Left forelimb (tissue), 1 donor: Measurements from ENCODE around the gene ANKRD23.
"Not testable (repeated sequence)": the region's sequence is repeated elsewhere in the genome, so short reads cannot be mapped to it uniquely, and the experiment has no call there.

ENCODE experiments used
- DNase-seq: peaks from one replicate; pipeline ENCODE4 v3.0.0-alpha.2; 2018; ENCODE audit warnings: low spot score

Gene ANKRD23

DNA sequence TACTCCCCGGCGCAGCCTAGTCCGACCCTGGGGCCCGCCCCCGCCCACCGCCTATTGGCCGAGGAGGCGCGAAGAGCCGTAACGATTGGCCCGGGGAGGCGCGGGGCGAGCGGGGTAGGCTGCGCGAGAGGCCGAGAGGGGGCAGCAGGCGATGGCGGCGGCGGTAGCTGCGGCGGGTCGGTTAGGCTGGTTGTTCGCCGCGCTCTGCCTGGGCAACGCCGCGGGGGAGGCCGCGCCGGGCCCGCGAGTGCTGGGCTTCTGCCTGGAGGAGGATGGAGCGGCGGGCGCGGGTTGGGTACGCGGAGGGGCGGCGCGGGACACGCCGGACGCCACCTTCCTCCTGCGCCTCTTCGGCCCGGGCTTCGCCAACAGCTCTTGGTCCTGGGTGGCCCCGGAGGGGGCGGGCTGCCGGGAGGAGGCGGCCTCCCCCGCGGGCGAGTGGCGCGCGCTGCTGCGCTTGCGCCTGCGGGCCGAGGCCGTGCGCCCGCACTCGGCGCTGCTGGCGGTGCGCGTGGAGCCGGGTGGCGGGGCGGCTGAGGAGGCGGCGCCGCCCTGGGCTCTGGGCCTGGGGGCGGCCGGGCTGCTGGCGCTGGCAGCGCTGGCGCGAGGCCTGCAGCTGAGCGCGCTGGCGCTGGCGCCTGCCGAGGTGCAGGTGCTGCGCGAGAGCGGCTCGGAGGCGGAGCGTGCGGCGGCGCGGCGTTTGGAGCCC lies 27.5 kb downstream of the ANKRD23 start, which contains the start of gene CNNM3:
CNNM3 (plus strand) TSS at position 142 of the 709 bp plus-strand sequence; CDS start at position 152, 10 bp downstream.
- DNase-seq, result peak; percentile 98

DNA sequence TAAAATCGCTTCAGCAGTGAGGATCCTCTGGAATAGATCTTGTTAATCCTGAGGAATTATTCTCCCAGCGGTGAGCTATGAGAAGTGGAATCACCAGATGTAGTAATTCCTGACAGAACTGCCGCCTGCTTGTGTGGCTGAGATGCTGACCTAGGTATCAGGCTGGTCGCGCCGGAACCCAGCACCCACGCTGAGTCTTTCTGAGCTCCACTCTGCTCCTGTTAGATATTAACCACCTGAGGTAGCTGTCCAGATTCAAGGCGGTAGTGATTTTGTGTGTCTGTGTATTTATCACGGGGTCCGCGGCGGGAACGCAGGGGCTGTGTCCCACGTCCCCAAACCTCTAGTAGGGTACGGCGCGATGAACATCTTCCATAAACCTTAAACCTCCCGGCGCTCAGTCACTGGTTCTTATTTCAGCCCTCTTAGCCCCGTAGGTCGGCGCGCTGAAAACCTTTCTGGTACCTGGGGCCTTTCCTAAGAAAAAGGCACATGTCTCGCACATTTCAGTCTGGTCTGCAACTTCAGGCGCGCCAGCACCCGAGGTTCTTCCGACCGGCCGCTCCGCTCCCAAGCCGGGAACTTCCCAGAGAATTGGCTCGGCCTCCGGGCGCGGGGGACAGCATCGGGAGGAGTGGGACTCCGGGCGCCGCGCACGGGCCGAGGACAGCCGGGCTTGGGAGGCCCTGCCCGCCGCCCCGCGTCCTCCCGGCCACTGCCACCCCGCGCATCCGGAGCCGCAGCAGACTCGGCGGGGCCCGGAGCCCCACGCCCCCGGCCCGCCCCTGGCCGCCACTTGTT lies 28.3 kb downstream of the ANKRD23 start:
- DNase-seq, result peak; percentile 76

DNA sequence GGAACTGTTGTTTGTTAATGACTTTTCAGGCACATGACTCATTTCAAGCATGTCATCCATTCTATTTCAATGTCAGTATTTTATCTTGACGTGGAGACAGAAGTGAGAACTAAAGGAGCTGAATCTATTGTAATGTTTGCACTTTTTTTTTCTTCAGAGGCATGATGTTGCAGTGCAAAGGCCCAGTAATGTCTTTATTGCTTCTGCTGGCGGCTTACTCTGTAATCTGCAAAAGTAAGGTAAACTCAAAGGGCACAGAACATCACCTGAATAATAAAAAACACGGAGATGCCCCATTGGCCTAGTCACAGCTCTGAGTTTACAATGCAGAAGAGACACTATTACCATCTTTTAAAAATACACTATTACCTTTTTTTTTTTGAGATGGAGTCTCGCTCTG lies 30.2 kb downstream of the ANKRD23 start:
- no peak for DNase-seq

DNA sequence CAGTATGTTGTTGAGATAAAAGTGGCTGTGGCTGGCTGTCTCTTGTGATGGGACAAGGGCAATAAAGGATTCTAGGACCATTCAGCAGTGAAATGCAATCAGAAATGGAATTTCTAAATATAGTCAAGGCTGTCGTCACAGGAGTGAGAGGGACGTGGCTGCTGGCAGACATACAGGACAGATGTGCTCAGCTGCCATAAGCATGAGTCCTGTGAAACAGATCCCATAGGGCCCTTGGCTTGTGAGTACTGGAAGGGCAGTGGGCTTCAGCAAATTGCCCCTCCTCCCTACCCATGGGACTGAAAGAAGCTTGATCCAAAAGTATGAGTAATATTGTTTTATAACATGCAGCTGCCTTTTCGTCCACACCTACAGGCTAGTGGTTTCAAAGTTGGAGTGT lies 31.9 kb downstream of the ANKRD23 start:
- DNase-seq, result no peak

DNA sequence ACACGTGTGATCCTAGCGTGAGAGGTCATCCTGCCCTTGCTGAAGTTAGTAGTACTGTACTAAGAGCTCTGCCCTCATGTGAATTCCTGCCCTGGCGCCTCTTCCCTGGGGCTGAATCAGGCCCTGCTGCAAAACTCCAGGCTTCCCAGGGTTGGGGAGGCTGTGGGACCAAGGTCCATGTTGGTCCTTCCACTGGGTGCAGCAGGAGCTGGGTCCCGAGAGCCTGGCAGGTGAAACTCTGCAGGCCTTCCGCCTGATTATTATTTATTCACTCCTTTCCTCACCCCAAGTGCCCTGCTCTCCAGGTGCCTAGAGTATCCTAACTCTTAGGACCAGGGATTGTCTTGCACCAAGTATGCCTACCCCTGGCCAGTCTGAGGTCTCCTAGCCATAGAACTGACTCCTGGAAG lies 33.0 kb downstream of the ANKRD23 start:
- DNase-seq, result no peak

DNA sequence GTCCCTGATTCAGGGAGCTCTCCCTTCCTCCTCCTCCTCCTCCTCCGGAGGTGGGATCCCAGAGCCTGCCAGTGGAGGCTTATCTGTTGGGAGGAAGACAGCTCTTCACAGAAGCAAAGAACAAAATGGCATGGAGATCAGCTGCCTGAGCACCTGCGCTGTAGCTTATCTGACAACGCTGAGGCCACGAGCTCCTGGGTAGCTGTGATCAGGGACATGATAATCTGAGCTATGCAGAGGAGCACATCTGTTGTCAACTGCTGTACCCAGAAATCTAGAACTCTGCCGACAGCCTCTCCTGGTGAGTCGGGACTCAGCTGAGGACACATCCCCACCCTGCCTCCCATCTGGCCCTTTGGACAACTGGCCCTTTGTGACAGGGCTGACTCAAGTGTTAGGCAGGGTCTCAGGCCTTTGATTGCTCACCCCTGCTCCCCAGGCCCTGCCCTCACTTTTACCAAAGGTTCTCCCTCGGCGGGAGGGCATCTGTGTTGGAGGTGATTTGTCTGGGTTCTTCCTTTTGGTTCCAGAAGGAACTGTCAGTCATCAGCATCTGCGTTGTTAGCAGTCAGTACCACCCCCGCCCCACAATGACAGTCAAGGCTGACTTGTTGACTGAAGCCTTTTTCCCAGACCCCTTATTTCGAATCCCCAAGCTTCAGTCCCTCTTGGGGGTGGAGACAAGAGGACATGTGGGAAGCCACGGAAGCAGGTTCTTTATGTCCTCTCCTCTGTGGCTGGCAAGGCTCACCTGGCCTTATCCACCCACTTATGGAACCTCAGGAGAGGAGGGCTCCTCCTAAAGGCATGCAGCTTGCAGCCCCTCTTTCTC lies 33.7 kb downstream of the ANKRD23 start:
- DNase-seq, result no peak

DNA sequence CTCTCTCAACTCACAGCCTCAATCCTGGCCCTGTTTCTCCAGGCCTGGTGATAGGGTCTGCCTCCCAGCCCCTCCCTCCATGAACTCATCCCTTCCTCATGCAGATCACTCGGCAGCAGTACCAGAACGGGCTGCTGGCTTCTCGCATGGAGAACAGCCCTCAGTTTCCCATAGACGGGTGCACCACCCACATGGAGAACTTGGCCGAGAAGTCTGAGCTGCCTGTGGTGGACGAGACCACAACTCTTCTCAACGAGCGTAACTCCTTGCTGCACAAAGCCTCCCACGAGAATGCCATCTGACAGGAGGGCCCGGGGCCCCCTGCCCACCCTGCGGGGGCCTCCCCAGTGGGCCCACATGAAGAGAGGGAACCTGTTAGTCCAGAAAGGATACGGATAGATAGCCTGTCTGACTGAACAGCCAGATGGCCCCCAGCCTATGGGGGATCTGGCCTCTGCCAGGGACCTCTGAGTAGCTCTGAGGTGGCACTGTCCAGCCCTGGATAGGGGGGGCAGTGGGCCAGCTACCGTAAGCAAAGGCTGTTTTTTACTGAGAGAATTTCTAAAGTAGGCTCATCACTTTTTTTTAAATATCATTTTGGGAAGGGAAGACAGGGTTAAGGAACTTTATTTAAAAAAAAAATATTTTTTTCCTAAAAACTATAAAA lies 34.5 kb downstream of the ANKRD23 start:
- DNase-seq, result no peak

DNA sequence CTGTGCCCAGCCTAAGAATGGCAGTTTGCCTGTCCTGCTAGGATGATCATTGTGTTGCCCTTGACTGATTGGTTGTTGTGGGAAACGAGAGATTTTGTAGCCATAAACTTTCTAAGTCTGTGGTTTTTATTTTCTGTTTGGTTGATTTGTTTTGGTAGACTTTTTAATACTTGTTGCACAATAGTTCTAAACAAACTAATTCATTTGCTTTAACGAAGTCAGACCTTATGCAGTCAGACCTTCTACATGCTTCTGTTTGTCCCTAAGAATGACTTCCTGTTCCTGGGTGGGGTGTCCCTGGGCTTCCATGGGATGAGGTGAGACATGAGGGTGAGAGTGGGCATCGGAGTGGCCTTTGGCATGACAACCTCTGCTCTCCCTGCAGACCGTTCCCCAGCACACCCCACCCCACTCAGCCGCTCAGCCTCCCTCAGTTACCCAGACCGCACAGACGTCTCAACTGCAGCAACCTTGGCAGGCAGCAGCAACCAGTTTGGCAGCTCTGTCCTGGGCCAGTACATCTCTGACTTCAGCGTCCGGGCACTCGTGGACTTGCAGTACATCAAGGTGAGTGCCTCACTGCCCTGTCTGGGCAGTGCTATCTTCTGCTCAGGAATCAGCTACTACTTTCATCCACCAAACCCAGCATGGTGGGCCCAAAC lies 35.5 kb downstream of the ANKRD23 start:
- no peak for DNase-seq

DNA sequence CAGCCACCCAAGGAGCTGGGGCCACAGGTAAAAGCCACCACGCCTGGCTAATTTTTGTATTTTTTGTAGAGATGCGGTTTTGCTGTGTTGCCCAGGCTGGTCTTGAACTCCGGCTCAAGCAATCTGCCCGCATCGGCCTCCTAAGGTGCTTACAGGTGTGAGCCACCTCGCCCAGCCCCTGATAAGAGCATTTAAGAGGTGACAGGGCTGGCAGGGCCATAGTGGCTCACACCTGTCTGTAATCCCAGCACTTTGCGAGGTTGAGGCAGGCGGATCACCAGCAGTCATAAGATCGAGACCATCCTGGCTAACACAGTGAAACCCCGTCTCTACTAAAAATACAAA lies 36.7 kb downstream of the ANKRD23 start:
- DNase-seq, result no peak

DNA sequence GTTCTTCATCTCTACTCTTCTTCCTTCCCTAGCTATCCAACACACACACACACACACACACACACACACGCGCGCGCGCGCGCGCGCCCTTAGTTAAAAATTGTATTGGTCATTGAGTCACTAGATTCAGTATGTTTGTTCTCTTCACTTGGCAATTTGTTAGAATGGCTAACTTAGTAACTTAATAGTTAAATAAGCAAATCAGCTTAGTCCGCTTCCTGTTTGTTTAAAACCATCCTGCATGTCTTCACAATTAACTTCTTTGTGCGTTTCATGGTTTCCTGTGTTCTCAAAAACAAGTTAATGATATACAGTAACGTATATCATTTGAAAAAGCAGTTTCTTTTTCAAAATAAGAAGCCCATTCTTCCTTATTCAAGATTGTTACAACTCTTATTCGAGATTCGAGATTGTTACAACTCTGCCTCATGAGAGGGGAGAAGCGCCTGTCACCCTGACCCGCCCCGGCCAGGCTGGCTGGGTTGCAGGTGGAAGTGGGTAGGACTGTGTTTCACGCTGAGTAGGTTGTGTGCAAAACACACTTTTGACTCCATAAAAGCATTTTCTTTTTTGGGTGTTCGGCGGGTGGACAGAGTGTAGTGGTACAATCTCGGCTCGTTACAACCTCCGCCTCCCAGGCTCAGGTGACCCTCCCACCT lies 37.2 kb downstream of the ANKRD23 start:
- DNase-seq, result no peak

DNA sequence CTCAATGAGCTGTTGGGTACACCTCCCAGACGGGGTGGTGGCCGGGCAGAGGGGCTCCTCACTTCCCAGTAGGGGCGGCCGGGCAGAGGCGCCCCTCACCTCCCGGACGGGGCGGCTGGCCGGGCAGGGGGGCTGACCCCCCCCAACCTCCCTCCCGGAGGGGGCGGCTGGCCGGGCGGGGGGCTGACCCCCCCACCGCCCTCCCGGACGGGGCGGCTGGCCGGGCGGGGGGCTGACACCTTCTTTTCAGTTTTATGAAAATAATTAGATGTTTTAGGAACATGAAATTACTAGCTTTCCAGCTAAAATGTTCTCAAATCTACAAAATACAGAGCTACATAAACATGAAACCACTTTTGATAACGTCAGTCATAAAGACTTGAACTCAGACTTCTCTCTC lies 37.9 kb downstream of the ANKRD23 start:
- not testable (repeated sequence) for DNase-seq

DNA sequence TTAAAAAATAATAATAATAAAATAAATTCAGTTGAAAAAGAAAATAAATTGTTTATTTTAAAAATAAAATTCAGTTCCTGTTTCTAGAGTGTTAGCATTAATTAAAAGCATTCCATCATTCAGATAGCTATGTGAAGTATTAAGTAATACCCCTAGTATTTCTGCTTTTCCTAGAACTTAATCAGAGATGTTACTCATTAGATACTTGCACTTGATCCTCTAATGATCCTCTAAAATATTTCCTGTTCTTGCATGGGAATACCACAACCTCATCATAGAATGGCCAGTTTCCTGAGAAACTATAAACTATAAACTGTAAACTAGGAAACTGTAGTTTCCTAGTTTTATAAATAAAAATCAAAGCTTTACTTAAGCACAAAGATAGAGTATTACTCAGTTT lies 38.8 kb downstream of the ANKRD23 start:
- DNase-seq, result no peak

DNA sequence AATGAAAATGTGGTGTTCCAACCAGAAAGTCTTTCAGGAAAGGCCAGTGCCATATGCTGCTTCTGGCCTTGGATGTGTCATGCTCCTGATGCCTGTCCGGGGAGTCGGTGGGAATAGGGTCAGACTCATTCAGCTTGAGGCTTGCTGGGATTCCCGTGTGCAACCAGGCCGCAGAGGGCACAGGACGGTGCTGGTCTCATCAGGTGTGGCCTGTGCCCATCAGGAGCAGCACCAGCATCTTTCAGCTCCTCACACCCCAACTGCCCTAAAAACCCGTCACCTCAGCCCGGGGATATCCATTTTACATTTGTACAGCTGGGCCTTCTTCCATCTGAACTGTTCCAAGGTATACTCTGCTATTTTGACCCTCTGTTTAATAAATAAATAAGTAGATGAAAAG lies 41.1 kb downstream of the ANKRD23 start:
- no peak for DNase-seq

DNA sequence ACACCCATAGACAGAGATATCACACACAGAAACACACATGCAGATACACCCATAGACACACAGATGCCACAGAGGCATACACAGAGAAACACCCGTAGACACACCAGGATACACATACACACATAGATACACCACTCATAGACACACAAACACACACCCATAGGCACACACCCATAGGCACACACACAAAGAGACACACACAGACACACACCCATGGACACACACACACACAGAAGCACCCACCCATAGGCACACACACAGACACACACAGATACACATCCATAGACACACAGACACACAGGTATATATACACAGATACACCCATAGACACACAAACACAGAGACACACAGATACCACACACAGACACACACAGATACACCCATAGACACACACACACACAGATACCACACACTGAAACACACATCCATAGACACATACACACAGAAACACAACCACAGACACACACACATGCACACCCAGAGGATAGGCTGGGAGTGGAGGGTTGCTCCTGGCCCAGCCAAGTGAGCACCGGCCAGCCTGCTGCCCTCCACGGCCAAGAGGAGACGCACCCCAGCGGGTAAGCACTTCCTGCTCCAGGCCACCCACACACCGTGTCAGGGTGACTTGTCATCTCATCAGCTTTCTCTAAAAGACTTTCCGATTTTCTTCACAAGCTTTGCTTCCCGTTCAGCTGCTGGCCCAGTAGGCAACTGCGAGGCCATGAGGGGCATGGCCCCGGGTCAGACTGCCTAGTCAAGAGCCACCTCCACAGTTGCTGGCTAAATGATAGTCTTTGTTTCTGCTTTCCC lies 41.8 kb downstream of the ANKRD23 start:
- DNase-seq, result no peak

DNA sequence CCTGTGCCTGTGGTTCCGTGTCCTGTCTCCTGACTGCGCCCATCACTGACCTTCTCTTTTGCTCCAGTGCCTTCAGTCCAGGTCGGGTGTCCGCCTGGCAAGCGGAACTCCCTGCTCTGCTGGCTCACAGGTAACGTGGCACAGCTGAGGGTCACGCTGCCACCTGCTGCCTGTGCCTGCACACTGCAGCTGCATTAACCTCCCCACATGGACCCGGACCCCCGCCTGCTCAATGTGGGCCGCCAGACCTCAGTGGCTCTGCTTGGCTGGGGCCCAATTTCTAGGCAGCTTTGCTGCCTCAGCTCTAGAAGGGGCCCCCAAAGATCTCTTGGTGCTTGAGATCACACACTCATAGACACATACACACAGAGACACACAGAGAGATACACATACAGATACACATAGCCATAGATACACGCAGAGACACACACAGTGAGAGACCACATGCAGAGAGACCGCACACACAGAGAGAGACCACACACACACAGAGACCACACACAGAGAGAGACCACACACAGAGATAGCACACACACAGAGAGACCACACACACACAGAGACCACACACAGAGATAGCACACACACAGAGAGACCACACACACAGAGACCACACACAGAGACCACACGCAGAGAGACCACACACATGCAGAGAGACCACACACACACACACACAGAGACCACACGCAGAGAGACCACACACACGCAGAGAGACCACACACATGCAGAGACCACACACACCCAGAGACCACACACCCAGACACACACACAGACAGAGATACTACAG lies 42.6 kb downstream of the ANKRD23 start:
- no peak for DNase-seq

DNA sequence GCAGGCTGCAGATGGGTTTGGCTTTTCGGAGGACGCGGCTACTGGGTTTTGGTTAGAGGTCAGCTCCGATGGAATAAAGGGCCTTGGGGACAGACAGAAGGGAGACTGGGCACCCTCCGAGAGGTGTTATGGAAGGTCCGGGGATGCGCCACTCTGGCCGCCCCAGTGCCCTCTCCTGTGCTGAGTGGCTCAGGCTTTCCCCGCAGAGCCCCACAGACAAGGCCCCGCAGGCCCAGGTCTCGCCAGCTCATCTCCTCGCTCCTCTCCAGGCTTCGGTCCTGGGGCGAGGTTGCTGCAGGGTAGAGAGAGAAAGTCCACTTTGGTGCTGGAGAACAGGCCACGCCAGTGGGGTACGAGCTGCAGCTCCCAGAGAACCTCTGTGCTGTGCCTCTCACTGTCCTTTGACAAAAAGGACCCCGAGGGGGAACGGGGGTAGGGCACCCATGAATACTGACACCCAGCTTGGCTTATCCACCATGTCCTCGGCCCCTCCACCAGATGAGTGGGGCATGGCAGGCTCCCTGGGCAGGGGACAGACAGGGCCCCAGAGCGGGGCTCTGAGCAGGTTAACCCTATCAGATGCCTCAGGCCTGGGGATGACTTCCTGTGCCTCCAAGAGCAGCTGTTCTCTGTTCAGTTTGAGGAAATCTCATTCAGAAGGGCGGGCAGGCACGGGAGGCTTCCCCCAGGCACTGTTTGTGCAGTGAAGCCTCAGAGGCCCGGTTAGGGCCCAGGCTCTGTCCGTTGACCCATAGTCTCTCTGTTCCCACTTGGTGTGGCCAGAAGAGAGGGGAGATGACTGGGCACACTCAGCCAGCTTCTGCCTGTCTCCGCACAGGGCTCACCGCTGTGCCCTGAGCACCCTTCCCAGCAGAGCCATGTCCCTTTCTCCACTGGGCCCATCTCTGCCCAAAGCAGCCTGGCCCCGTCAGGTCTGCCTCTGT lies 43.5 kb downstream of the ANKRD23 start:
- no peak for DNase-seq

DNA sequence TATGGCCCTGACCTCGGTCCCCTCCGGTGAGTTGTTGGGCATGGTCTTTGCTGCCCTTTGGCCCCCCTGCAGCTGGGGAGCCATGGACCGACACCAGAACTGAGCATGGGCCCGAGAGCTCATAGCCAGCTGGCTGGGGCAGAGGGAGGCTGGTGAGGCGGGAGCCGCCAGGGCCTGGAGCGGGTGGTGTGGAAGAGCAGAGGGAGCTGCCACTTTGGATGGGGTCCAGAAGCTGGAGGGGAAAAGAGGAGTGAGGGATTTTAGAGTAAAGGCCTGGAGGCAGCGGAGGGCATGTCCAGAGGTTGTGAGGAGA lies 44.2 kb downstream of the ANKRD23 start:
- DNase-seq, result no peak
